Left ventricle myocardium superior (tissue), 1 donor: Measurements from ENCODE around the gene RHOV. TPM values are rescaled to one million over a fixed set of nuclear protein-coding genes. Genes with fewer than 3 reads are reported as not detected.
A peak's percentile ranks its signal among the peaks of the same experiment; 100 is the strongest.

ENCODE experiments used
- ATAC-seq: fragments of 200-7000 bp; cut with Tn5 transposase; one replicate; pipeline ENCODE4 v1.9.1; 2020; ENCODE audit warnings: mild to moderate bottlenecking, moderate library complexity
- DNase-seq: peaks from one replicate; pipeline ENCODE4 v3.0.0-alpha.2; 2020
- intact Hi-C: fragments of 100-400 bp; cut with micrococcal nuclease; formaldehyde crosslinking; loops from one replicate; pipeline ENCODE4 v1.11.0; 2022
- total RNA-seq: library from RNA; stranded (reverse); fragmentation: NEBNext Ultra II Directional; extraction: Animal tissue kit (Norgen Biotek cat#: 25700); gene quantifications from one replicate; pipeline ENCODE4 v1.2.1, GENCODE V29; 2021
- donor health status: DM: no; HTN: yes; CAD: no; lungs with severe emphysema.

RHOV gene
- total RNA-seq, 1 donor from 2014 or later: not detected

- DNase-seq (peak; percentile 94), ATAC-seq (peak; percentile 85)
- intact Hi-C loops: no loop called here
These were observed 32.3 kb upstream of the RHOV start for GRCh38 chr15:40906091-40906990.

GRCh38 chr15:40904552-40905201 lies 30.6 kb upstream of the RHOV start:
- DNase-seq (no peak), ATAC-seq (no peak)
- intact Hi-C loops: loop anchor here (2.0 kb wide), 1 partner anchor 114 kb away; no protein-coding TSS in a partner anchor

DNA sequence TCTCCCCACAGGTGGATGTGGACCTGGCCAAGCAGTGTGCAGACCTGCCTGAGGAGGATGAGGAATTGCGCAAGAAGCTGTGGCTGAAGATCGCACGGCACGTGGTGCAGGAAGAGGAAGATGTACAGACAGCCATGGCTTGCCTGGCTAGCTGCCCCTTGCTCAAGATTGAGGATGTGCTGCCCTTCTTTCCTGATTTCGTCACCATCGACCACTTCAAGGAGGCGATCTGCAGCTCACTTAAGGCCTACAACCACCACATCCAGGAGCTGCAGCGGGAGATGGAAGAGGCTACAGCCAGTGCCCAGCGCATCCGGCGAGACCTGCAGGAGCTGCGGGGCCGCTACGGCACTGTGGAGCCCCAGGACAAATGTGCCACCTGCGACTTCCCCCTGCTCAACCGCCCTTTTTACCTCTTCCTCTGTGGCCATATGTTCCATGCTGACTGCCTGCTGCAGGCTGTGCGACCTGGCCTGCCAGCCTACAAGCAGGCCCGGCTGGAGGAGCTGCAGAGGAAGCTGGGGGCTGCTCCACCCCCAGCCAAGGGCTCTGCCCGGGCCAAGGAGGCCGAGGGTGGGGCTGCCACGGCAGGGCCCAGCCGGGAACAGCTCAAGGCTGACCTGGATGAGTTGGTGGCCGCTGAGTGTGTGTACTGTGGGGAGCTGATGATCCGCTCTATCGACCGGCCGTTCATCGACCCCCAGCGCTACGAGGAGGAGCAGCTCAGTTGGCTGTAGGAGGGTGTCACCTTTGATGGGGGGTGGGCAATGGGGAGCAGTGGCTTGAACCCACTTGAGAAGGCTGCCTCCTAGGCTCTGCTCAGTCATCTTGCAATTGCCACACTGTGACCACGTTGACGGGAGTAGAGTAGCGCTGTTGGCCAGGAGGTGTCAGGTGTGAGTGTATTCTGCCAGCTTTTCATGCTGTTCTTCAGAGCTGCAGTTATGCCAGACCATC lies 28.8 kb upstream of the RHOV start:
- DNase-seq: peak; percentile 65
- intact Hi-C loops: no loop called here
- ATAC-seq: no peak

GRCh38 chr15:40901053-40901443 lies 27.0 kb upstream of the RHOV start:
- no peak for DNase-seq
- intact Hi-C loops: no loop called here
- no peak for ATAC-seq

- intact Hi-C loops: no loop called here
- ATAC-seq (no peak), DNase-seq (no peak)
These were observed 26.4 kb upstream of the RHOV start for GRCh38 chr15:40900256-40901052.

DNA sequence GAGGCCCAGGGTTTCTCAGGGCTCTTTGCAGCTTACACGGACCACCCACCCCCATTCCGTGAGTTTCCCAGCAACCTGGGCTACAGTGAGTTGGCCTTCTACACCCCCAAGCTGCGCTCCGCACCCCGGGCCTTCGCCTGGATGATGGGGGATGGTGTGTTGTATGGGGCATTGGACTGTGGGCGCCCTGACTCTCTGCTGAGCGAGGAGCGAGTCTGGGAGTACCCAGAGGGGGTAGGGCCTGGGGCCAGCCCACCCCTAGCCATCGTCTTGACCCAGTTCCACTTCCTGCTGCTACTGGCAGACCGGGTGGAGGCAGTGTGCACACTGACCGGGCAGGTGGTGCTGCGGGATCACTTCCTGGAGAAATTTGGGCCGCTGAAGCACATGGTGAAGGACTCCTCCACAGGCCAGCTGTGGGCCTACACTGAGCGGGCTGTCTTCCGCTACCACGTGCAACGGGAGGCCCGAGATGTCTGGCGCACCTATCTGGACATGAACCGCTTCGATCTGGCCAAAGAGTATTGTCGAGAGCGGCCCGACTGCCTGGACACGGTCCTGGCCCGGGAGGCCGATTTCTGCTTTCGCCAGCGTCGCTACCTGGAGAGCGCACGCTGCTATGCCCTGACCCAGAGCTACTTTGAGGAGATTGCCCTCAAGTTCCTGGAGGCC lies 25.6 kb upstream of the RHOV start:
- DNase-seq: no peak
- no peak for ATAC-seq
- intact Hi-C loops: no loop called here

DNA sequence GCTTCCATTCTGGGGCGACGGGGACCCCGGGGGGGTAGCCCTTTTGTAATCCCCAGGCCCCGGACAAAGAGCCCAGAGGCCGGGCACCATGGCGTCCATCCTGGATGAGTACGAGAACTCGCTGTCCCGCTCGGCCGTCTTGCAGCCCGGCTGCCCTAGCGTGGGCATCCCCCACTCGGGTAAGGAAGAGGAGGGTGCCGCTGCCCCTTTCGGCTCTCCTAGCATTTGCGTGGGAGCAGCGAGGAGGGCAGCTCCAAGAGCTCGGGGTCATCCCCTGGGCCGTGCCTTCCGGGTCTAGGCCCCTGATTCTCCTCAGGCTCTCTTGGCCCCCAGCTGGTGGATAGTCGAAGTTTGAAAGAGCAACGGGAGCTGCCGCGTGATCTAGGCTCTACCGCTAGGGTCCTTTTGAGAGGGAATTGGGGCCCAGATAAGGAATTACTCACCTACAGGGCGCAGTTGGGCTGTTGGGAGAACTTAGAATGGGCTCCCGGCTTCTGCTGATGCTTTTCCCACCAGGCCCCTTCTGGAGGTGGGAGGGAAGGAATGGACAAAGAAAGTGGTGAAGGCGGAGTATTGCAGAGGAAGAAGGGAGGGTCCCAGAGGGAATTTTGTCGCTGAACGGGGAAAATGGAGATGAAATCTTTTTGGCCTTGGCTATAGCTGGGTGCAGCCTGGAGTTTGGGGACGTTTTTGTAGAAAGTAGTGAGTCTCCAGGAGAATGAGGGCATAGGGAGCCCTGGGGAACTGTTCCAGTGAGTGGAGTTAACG lies 20.8 kb upstream of the RHOV start:
- intact Hi-C loops: no loop called here
- DNase-seq: peak; percentile 60
- ATAC-seq: peak; percentile 56

- peak; percentile 98 for ATAC-seq
- intact Hi-C loops: no loop called here
These were observed 20.0 kb upstream of the RHOV start, which contains the start of gene VPS18 for GRCh38 chr15:40893733-40894680. Gene VPS18 (plus strand): TSS chr15:40894450. CDS start chr15:40894769, 319 bp downstream.

DNA sequence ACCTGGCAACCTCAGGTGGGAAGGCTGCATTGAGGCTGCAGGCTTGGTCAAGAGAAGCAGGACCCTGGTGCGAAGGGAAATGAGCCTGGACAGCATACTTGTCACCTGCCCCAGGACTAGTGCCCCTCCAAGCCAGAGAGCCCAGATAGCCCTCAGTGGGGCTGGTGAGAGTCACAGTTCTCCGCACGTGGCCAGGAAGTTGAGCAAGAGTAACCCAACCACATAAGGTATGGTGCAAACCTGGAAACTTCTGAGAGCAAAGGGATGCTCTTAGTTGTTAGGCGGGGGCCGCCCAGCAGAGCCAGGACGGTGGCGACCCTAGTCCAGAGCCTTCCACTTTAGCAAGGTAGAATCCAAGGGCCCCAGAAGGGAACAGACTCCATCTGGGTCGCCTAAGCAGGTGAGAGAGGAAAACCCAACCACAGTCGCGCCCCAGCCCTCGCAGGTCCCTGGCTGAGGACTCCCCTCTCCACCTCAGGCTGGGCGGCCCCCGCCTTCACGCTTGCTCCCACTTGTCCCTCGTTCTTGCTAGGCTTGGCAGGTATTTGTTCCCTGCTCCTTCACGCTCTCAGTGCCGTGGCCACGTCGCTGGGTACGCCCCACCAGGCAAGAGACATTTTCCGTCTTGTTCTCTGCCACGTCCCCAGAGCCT lies 19.1 kb upstream of the RHOV start:
- peak; percentile 44 for DNase-seq
- no peak for ATAC-seq

More at GRCh38 chr15:40893733-40894680, 20.0 kb upstream of the RHOV start, which contains the start of gene VPS18:
- DNase-seq: peak; percentile 99

DNA sequence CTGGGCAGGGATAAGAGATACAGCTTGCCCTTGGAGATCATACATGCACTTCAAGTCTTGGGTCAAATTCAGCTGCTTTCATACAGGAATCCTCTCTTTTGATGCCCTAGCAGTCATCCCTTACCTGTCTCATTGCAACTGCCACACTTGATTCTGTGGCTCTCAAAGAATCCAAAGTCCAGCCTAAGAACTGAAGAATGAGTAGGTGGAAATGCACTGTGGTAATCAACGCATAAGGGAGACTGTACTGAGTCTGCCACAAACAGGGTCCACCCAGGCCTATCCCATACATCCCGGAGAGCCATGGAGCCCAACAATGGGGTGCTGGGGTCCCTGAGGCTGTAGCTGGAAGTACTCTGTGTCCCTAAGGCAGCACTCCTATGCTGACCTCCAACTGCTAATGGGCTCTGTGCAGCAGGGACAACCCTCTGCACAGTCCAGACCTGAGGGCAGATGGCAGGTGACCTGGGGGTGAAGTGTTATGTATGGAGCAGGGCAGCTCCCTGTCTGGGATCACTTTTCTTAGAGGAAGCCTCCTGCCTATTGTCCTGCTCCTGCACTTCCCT lies 18.5 kb upstream of the RHOV start:
- DNase-seq (no peak), ATAC-seq (no peak)
- intact Hi-C loops: no loop called here

More for the DNA sequence above, 19.1 kb upstream of the RHOV start:
- intact Hi-C loops: no loop called here

DNA sequence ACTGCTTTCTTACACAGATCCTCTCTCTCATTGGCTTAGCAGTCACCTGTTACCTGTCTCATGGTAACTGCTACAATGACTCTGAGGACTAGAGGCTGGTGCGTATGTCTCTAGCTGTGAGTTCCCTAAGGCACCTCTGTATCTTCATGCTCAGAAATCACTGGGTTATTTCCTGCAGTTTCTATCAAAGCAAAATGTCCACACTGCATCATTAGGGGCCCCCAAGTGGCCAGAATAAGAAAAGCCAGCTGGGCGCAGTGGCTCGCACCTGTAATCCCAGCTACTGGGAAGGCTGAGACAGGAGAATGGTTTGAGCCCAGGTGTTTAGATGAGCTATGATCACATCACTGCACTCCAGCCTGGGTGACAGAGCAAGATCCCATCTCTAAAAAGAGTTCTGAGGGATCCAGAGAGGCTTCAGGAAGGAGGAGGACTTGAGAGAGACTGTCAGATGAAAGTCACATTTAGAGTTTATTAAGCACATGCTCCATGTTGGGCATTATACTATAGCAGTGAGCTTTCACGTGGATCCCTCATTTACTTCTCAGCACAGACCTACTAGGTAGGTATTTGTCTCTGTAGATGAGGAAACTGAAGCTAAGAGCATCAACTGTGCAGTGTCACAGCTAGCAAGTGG lies 17.9 kb upstream of the RHOV start:
- DNase-seq (no peak), ATAC-seq (no peak)
- intact Hi-C loops: no loop called here

DNA sequence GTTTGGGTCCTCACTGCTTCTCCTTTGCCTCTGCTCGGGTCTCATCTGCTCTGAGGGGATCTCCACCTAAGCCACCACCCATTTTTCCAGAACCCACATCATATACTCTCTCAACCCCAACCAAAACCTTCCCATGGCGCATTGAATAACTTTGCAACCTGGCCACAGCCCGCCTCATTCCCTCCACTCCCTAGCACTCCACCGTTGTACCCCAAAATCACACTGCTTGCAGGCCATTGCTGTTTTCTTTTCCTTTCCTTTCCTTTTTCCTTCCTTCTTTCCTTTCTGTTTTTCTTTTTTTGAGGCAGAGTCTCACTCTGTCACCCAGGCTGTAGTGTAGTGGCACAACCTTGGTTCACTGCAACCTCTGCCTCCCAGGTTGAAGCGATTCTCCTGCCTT lies 17.1 kb upstream of the RHOV start:
- intact Hi-C loops: no loop called here
- DNase-seq (no peak), ATAC-seq (no peak)

GRCh38 chr15:40889112-40889511 lies 15.1 kb upstream of the RHOV start:
- DNase-seq (no peak), ATAC-seq (no peak)
- intact Hi-C loops: no loop called here

DNA sequence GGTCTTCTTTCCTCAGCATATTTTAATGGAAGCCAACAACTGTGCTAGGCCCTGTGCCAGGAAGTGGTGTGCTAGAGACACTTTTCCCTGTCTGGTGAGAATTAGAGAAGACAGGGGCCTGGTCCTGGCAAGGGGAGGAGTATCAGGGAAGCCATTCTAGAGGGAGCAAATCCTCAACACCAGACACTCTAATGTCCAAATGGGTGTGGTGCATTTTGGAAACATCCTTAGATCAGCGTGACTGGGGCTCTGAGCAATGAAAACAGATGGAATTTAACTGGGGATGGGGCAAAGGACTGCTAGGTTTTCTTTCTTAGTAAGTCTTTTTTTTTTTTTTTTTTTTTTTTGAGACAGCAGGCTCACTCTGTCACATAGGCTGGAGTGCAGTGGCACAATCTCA lies 12.6 kb upstream of the RHOV start:
- intact Hi-C loops: no loop called here
- no peak for ATAC-seq
- DNase-seq: no peak

GRCh38 chr15:40881351-40881750 lies 7.3 kb upstream of the RHOV start:
- intact Hi-C loops: no loop called here
- DNase-seq: no peak

More at GRCh38 chr15:40881351-40881750, 7.3 kb upstream of the RHOV start:
- no peak for ATAC-seq
